ENCODE measurements around the gene TLR8.
"Not testable (repeated sequence)": the region's sequence is repeated elsewhere in the genome, so short reads cannot be mapped to it uniquely, and the experiment has no call there.

Gene TLR8

GRCh38 chrX:12947545-12948235, 41.3 kb downstream of the TLR8 start:
- FAIRE-seq = no peak

- no peak for FAIRE-seq
Observed at GRCh38 chrX:12948495-12948894, 42.1 kb downstream of the TLR8 start.

- FAIRE-seq = no peak
Observed at GRCh38 chrX:12949205-12949926, 42.9 kb downstream of the TLR8 start.

GRCh38 chrX:12949927-12950656, 43.7 kb downstream of the TLR8 start:
- FAIRE-seq = no peak

- FAIRE-seq = no peak
Observed at GRCh38 chrX:12950851-12951594, 44.6 kb downstream of the TLR8 start.

- no peak for FAIRE-seq
Observed at GRCh38 chrX:12951595-12951975, 45.2 kb downstream of the TLR8 start.

GRCh38 chrX:12953420-12953819, 47.0 kb downstream of the TLR8 start:
- no peak for FAIRE-seq

GRCh38 chrX:12954376-12954775, 48.0 kb downstream of the TLR8 start:
- FAIRE-seq = no peak

GRCh38 chrX:12954981-12955380, 48.6 kb downstream of the TLR8 start:
- no peak for FAIRE-seq

GRCh38 chrX:12955882-12956703, 49.7 kb downstream of the TLR8 start:
- no peak for FAIRE-seq

- no peak for FAIRE-seq
Observed at GRCh38 chrX:12956704-12957534, 50.5 kb downstream of the TLR8 start.

- FAIRE-seq = no peak
Observed at GRCh38 chrX:12958059-12958458, 51.6 kb downstream of the TLR8 start.

- no peak for FAIRE-seq
Observed at GRCh38 chrX:12958461-12958860, 52.0 kb downstream of the TLR8 start.

- no peak for FAIRE-seq
Observed at GRCh38 chrX:12961196-12961718, 54.8 kb downstream of the TLR8 start.

- FAIRE-seq = no peak
Observed at GRCh38 chrX:12962041-12962504, 55.7 kb downstream of the TLR8 start.

GRCh38 chrX:12963210-12963850, 56.9 kb downstream of the TLR8 start:
- FAIRE-seq = not testable (repeated sequence)

GRCh38 chrX:12965131-12965940, 58.9 kb downstream of the TLR8 start:
- FAIRE-seq = no peak

- FAIRE-seq = no peak
Observed at GRCh38 chrX:12966151-12966550, 59.7 kb downstream of the TLR8 start.

GRCh38 chrX:12967711-12968465, 61.5 kb downstream of the TLR8 start:
- no peak for FAIRE-seq
